Gastroesophageal sphincter (tissue), 3 donors: ENCODE results near the gene ACOT7.

Experiments used
- EP300 ChIP-seq: sonication (generic); formaldehyde crosslinking; IDR thresholded peaks from one replicate; pipeline ENCODE4 v1.6.1; 2017; ENCODE audit warnings: antibody characterized with exemption, mild to moderate bottlenecking
- POLR2A ChIP-seq, 2 donors: fragments of 450-650 bp; IDR thresholded peaks; one replicate each; pipeline ENCODE4 v1.6.1; 2017; ENCODE audit warnings: antibody characterized with exemption in 2 of 2, mild to moderate bottlenecking in 2 of 2, moderate library complexity in 1 of 2
- POLR2AphosphoS5 ChIP-seq: sonication (generic); formaldehyde crosslinking; IDR thresholded peaks from one replicate; pipeline ENCODE4 v1.6.1; 2017; ENCODE audit warnings: antibody characterized with exemption
- TF ChIP-seq, protein P1 (sequence below), 4 experiments: fragments of 200-600 bp in 2 of 4; fragments of 450-650 bp in 2 of 4; sonication (generic) in 1 of 4; IDR thresholded peaks; one replicate each; pipeline ENCODE4 v1.5.1; 2017 to 2019; ENCODE audit warnings: antibody characterized with exemption in 4 of 4, mild to moderate bottlenecking in 2 of 4, moderate library complexity in 2 of 4

DNA sequence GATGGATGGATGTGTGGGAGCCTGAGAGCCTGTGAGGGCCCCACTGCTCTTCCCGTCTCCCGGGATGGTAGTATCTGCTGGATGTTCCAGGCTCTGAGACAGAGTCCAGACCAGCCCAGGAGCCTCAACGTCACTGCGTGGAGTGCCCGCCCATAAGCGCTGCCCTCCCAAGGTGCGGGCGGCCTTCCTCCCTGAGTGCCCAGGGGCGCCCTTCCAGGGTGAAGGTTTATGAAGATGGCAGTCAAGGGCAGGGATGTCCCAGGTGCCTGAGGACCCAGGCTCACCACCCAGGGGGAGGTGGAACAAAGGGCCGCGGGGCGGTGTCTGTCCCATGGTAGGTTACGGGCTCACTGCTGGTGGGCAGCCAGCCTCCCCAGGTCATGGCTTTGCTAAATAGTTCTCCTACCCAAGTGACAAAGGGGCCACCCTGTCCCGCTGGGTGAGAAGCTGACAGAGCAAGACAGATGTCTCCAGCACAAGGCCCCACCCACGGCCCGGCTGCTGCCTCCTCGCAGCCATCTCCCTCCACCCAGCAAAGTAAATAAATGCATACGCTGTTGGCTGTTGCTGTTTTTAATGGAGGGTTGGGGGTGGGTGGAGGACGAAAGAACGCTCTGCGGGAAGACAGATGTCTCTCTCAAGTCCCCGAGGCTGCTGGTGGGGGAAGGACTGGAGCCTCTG lies 123.7 kb downstream of the ACOT7 start:
- TF ChIP-seq, protein P1, sequence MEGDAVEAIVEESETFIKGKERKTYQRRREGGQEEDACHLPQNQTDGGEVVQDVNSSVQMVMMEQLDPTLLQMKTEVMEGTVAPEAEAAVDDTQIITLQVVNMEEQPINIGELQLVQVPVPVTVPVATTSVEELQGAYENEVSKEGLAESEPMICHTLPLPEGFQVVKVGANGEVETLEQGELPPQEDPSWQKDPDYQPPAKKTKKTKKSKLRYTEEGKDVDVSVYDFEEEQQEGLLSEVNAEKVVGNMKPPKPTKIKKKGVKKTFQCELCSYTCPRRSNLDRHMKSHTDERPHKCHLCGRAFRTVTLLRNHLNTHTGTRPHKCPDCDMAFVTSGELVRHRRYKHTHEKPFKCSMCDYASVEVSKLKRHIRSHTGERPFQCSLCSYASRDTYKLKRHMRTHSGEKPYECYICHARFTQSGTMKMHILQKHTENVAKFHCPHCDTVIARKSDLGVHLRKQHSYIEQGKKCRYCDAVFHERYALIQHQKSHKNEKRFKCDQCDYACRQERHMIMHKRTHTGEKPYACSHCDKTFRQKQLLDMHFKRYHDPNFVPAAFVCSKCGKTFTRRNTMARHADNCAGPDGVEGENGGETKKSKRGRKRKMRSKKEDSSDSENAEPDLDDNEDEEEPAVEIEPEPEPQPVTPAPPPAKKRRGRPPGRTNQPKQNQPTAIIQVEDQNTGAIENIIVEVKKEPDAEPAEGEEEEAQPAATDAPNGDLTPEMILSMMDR (IDR thresholded peaks at IDR 0.05), result no peak
- TF ChIP-seq POLR2AphosphoS5 (no peak), POLR2A (IDR thresholded peaks at IDR 0.05) (no peak), EP300 (no peak)
